Endothelial cell of umbilical vein (primary cell): ENCODE data around the gene GTPBP4.

Experiments used
- EZH2 ChIP-seq: IDR thresholded peaks from 2 replicates; pipeline ENCODE4 v1.6.1; 2012; ENCODE audit warnings: borderline replicate concordance, low read depth, mild to moderate bottlenecking, moderate library complexity, low read length, inconsistent platforms; ENCODE audit not compliant: severe bottlenecking
- FOS ChIP-seq: IDR thresholded peaks from 2 replicates; pipeline ENCODE4 v1.6.1; 2011; ENCODE audit warnings: mild to moderate bottlenecking, low read length, moderate library complexity, borderline replicate concordance; ENCODE audit not compliant: insufficient read depth
- JUN ChIP-seq: IDR thresholded peaks from 2 replicates; pipeline ENCODE4 v1.6.1; 2011; ENCODE audit warnings: borderline replicate concordance, low read depth; ENCODE audit not compliant: insufficient read length, insufficient read depth
- POLR2A ChIP-seq: IDR thresholded peaks from 2 replicates; pipeline ENCODE4 v1.6.1; 2012; ENCODE audit warnings: low read depth, mild to moderate bottlenecking, control low read depth, low read length
- POLR2AphosphoS5 ChIP-seq: IDR thresholded peaks from 2 replicates; pipeline ENCODE4 v1.6.1; 2012; ENCODE audit warnings: low read depth, mild to moderate bottlenecking, control low read depth, low read length, moderate library complexity; ENCODE audit not compliant: insufficient read depth
- TF ChIP-seq, protein P1 (sequence below), 2 donors: IDR thresholded peaks; 1 replicate in 1 of 2; 2 replicates in 1 of 2; pipeline ENCODE4 v1.5.1; 2011; ENCODE audit warnings: low read length in 2 of 2, mild to moderate bottlenecking in 2 of 2, moderate library complexity in 2 of 2, control low read depth in 1 of 2, inconsistent platforms in 1 of 2, low read depth in 1 of 2; ENCODE audit not compliant: insufficient read depth in 1 of 2; ENCODE audit errors: extremely low read depth in 1 of 2

- TF ChIP-seq, protein P1, sequence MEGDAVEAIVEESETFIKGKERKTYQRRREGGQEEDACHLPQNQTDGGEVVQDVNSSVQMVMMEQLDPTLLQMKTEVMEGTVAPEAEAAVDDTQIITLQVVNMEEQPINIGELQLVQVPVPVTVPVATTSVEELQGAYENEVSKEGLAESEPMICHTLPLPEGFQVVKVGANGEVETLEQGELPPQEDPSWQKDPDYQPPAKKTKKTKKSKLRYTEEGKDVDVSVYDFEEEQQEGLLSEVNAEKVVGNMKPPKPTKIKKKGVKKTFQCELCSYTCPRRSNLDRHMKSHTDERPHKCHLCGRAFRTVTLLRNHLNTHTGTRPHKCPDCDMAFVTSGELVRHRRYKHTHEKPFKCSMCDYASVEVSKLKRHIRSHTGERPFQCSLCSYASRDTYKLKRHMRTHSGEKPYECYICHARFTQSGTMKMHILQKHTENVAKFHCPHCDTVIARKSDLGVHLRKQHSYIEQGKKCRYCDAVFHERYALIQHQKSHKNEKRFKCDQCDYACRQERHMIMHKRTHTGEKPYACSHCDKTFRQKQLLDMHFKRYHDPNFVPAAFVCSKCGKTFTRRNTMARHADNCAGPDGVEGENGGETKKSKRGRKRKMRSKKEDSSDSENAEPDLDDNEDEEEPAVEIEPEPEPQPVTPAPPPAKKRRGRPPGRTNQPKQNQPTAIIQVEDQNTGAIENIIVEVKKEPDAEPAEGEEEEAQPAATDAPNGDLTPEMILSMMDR (IDR thresholded peaks at IDR 0.05; ENCODE audit: extremely low read depth in 1 of 2, insufficient read depth in 1 of 2, low read depth in 1 of 2, low read length in 2 of 2) = no peak
- TF ChIP-seq EZH2 (no peak), FOS (no peak), POLR2A (no peak), POLR2AphosphoS5 (no peak), JUN (no peak)
Observed at GRCh38 chr10:1047937-1048336, 59.7 kb downstream of the GTPBP4 start.
